HTERT RPE-1 (cell line): ENCODE data around the gene WNK1.
"Not testable (repeated sequence)": the region's sequence is repeated elsewhere in the genome, so short reads cannot be mapped to it uniquely, and the experiment has no call there.

Experiments
- in situ Hi-C: fragments of 300-500 bp; cut with MboI; formaldehyde crosslinking; loops from 4 replicates; pipeline ENCODE4 v1.14.3; 2020; ENCODE audit warnings: low sequenced_read_pairs

WNK1 gene

DNA sequence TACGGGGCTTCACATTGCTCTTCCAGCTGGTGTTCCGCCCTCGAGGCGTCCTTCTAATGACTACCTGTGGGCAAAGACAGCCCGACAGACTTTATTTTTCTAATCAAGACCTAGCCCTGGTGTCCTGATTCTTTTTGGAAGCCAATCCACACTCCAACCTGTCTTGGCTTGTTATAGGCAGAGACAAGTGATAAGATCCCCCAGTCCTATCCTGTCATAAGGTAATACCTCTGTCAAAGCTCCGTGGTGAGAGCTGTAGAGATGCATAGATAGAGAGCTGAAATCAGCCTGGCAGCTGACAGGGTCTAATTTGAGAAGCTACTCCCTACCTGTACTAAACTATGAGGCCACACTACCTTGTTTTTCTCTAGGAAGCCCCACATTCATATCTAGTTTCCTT, 11.5 kb upstream of the WNK1 start:
- in situ Hi-C loops, result no loop called here

DNA sequence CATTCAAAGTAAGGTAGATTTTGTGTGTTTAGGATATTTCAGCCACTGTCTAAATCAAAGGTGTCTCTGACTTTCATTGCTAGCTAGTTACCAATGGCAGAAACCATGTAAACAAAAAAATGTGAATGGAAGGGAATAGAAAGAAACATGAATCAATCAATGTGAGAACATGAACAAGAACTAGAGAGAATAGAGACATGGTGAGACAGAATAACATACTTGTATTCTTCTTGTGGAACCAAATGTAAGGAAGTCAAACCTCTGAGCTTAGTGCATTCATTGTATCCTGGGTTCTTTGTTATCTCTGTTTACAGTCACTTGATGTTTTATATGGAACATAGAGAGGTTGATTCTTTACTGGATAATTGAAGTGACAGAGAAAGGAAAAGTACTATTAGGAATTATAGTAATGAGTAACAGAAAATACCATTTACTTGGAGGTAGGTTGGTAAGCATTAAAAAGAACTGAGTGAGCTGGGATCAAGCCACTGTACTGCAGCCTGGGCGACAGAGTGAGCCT, 2.6 kb upstream of the WNK1 start:
- in situ Hi-C loops, result no loop called here

DNA sequence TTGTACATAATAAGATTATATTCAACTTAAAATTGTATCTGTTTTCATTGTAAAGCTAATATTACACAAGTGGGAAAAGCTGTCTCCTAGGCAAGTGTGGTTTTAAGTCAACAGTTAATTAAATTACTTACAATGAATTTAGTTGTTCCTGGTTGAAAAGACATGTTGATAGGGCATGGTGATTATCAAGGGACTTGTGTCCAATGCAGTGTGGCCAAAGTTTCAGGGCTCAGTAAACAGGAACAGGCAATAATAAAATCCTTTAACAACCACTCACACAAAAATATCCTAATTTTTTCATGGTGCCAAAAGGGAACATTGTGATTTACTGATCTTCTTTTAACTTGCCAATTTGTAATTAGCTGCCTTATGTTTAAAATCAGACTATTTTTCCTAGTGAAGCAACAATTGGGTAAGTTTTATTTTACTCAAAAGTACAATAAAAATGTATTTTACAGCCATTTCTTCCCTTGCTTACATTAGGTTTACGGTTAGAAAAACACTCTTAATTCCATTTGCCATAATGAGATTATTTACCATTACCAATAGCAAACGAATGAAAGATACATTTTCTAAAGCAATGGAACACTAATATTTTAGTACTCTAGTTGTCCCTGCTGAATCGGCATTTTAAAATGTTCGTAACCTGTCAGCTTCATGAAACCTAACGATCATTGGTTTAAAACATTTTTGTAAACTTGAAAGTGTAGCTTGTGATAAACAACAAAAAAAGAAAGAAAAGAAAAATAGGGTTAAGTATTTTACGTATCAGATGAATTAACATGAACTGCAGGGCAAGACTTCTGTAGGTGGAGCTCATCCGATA, 1.8 kb upstream of the WNK1 start:
- in situ Hi-C loops, result no loop called here

DNA sequence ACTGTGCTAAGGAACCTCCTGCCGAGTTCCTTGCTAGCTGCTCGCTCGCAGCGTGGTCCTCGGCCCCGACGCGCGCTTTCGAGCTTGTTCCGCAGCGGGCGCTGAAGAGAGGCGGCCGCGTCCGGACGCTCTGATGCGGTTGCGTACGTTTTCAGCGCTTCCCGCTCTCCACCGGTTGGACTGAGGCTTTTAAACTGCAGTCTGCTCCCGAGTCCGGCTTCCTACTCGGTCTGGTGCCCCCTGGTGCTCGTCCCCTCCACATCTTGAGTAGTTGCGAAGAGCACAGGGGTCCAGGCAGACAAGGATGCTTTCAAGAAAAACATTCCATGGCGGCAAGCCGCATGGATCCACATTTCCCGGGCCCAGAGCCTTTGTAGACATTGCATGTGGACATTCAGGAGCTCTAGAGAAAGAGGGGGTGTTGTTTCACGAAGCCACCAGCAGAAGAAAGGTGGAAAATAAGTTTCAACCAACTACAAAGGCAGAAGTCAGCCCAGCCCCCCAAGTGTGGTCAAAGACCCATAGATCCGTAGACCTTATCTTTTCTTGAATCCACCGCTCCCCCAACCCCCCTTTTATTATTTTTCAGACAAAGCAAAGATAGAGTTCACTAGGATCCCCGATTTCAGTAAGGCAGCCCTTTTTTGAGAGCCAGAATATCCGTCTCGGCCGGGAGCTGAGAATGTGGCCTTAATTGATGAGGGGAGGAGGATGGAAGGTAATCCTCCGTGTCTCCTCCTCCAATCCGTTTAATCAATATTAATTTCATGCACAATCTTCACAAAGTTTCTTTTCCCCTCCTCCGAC, 984 bp upstream of the WNK1 start:
- in situ Hi-C loops, result no loop called here

DNA sequence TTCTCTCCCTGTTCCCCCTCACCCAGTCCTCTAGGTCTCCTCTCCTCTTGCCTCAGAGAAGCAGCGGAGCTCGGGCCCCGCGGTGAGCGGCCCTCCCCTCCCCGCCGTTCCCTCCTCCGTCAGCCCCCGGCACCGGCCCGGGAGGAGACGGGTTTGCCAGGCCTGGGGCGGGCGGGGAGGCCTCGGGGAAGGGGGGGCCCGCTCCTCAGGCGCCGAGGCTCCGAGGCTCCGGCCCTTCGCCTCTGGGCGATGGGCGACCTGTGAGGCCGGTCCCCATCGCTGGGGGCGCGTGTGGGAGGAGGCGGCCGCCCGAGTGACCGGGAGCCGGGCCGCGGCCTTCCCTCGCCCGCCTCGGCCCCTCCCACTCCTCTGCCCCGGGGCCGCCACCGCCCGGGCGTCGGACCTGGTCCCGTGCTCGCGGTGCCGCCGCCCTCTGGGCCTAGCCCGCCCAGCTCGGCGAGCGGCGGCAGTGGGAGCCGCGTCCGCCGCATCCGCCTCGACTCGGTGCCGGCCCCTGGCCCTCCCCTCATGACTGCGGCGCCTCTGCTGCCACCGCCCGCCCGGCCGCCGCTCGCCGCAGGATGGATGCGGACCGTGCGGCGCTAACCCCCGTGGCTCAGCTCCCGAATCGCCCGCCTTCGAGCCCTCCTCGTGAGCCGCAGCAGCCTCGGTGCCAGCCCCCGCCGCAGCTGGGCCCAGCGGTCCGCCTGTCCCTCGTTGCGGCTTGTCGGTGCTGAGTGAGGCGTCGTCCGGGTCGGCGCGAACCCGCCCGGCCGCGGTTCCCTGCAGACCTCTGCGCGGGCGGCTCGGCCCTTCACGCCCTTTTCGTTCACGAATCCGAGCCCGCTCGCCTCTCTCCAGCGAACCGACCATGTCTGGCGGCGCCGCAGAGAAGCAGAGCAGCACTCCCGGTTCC, 574 bp downstream of the WNK1 start:
- in situ Hi-C loops, result no loop called here

DNA sequence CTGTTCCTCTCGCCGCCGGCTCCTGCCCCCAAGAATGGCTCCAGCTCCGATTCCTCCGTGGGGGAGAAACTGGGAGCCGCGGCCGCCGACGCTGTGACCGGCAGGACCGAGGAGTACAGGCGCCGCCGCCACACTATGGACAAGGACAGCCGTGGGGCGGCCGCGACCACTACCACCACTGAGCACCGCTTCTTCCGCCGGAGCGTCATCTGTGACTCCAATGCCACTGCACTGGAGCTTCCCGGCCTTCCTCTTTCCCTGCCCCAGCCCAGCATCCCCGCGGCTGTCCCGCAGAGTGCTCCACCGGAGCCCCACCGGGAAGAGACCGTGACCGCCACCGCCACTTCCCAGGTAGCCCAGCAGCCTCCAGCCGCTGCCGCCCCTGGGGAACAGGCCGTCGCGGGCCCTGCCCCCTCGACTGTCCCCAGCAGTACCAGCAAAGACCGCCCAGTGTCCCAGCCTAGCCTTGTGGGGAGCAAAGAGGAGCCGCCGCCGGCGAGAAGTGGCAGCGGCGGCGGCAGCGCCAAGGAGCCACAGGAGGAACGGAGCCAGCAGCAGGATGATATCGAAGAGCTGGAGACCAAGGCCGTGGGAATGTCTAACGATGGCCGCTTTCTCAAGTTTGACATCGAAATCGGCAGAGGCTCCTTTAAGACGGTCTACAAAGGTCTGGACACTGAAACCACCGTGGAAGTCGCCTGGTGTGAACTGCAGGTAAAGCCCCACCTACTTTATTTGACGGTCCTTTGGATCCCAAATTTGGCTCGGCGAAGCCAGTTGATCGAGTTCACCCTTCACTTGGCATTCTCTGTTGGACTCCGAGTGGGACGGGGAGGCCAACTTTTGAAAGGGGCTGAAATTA, 1.5 kb downstream of the WNK1 start:
- in situ Hi-C loops, result no loop called here

DNA sequence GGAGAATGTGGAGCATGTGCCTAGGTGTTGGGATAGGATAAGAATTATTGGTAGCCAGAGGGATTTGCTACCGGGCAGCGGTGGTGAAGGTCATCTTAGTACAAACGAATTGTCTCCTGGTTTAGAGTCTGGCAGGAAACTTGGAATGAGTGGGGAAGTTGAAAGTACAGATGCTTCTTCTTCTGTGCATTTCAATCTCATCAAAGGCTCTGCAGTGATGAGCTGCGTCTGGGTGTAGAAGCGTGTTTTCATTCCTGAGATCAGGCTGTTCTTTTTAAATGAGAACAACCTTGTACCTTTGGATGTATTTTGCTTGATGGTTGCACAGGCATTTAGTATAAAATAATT, 2.1 kb downstream of the WNK1 start:
- in situ Hi-C loops, result no loop called here

DNA sequence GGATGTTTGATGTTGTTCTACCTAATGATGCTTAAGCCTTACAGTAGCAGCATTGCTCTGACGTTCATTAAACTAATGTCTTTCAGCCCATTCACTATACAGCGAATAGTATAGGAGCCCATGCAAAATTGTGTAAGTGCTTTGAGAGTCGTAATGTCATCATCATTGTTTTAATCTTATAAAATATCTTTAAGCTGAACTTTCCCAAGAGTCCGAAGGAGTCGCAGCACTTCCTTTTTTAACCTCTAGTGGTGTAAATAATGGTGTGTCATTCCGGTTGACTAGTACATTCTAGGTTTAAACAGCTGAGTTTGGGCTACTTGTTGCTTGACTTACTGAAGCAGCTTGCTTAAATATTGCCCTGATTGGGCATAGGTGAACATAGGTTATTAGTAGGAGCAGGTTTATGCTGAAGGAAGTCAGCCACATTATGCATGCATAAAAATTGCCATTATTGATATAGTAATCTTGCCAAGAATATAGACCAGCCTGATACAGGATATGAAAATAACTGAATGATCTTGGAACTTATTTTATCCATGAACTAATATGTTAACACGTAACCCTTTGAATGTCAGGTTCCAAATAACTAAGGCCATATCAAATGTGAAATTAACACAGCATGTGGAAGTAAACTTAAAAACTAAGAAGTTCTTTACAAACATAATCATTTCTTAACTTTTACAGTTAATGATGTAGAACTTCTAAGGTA, 2.6 kb downstream of the WNK1 start:
- in situ Hi-C loops, result no loop called here

DNA sequence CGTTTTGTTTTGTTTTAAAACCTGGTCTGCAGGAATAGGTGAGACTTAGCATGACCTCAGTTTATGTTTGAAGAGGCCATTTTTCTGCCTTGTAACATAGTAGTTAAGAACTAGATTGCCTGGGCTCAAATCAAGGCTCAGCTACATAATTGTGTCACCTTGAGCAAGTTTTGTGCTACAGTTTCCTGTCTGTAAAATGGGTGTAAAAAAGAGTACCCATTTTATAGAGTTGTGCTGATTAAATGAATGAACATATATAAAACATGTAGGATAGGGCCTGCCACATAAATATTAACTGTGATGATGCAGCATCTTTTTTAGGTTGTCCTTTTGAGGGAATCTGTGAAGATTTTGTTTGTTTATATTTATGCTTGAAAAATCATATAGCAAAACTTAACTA, 7.2 kb downstream of the WNK1 start:
- in situ Hi-C loops, result no loop called here

DNA sequence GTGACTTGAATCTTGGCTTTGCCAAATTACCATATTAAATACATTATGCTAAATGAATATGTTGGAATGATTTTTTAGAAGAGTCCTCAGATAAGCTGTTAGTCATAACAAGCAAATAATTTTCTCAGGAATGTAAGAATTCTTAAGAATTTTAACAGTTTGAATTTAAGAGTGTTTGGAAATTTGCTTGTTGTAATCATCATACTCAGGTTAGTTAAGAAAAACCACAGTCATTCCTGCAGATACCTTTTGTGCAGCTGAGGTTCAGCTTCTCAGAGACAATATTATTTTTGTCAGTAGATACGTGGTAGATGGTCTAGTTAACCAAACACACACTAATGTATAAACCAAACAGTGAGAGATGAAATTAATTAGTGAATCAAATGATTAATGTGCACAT, 8.9 kb downstream of the WNK1 start:
- in situ Hi-C loops, result no loop called here

DNA sequence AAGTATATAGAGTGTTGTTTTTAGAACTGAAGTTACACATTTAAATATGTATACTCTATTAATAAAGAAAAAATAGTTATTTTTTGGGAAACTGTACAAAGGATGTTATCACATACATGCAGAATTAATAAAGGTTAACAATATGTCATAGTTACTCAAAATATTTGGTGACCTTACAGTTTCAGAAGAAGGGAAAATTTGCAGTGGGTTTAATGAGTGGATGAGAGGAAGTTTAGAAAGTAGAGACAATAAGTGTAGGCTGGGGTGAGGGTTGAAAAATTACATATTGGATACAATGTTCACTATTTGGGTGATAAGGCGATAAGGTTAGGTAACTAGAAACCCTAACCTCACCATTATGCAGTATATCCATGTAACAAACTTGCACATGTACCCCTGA, 13.5 kb downstream of the WNK1 start:
- in situ Hi-C loops, result no loop called here

DNA sequence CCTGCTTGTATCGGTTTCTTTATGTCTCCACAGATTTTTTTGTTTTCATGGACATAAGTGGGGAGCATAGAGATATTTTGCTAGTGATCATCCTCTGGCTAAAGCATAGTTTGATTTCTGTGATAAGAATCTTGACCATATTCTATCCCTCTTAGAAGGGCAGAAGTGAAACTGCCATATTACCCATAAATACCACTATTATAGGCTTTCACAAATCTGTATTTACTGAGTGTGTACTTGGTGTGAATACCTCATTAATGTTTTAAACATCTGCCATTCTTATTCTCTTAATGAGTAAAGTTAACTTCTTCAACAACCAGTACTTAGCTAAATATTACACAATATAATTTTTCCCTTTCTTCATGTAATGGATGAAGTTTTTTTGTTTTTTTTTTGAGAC, 16.1 kb downstream of the WNK1 start:
- in situ Hi-C loops, result no loop called here

DNA sequence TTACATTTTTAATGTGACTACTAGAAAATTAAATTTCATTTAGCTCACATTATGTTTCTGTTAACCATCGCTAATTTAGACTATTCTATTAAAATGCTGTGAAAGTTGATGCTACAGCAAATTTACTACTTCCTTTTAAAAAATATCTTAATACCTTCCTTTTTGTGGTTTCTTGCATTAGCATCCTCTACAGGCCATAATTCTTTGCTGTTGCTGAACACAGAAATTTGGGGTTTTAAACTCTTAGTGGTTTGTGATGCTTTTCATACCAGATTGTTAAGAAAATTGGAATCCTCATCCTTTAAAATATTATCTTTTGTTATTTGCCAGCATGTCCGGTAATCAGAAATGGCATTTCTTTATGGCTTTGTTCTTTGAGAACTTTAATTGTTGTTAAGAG, 18.1 kb downstream of the WNK1 start:
- in situ Hi-C loops, result no loop called here

DNA sequence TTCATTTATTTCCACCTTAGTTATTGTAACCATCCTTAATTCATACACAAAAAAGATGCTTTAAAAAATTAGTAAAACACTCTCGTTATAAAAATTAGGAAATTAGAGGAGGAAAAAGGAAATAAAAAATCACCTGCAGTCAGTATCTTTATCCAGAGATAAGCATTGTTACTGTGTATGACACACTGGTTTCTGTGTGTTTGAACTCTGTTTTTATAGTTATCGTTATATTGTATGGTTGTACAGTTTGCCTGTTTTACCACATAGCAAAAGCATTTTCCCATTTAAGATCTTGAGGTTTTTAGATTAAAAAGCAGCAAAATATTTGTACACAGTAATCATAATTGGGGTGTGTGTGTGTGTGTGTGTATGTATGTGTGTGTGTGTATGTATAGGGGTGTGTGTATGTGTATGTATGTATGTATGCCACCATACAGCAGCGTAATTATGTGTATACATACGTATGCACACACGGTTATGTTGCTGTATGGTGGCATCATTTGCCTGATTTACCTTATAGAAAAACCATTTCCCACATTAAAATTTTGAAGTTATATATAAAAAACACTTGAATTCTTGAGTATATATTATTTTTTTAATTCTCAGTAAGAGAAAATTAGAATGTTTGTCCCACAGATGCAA, 19.8 kb downstream of the WNK1 start:
- in situ Hi-C loops, result no loop called here

DNA sequence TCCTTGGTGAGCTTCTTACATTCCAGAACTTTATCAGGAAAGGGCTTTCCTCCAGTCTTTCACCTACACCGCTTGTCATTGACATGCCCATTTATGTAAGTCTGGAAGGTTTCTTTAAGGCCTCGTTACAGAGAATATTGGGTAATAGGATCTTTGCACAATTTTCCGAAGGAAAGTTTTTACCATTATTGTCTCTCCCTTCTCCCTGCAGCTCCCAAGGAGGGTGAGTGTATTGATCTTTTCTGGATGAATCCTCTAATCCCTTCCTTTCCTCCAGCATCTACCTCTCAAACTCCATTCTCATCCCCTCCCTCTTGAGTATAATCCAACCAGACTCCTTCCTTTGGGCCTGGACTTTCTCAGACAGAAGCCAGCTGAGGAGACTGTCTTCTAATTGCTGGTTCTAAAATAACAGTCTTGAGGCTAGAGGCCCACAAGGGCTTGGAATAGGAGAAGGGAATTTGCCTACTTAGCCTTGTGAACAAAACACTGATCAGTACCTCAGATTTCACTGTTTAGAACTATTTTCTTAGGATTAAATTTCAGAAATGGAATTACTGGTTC, 21.8 kb downstream of the WNK1 start:
- in situ Hi-C loops, result no loop called here

DNA sequence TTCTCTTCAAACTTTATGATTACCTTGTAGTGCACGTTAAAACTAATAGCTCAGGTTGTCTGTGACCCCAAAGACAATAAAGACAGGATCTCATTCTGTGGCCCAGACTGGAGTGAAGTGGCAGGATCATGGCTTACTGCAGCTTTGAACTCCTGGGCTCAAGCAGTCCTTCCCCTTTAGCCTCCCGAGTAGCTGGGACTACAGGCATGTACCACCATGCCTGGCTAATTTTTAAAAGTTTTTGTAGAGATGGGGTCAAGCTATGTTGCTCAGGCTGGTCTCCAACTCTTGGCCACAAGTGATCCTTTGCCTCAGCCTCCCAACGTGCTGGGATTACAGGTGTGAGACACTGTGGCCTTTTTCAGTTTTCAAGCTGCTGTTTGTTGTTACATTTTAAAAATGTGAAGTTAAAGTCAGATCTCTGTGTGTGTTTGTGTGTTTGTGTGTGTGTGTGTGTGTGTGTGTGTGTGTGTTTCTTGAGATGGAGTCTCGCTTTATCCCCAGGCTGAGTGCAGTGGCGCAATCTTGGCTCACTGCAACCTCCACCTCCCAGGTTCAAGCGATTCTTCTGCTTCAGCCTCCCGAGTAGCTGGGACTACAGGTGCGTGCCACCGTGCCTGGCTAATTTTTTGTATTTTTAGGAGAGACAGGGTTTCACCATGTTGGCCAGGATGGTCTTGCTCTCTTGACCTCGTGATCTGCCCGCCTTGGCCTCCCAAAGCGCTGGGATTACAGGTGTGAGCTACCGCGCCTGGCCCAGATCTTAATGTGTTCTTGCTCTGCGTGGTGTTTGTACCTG, 23.8 kb downstream of the WNK1 start:
- in situ Hi-C loops, result not testable (repeated sequence)

DNA sequence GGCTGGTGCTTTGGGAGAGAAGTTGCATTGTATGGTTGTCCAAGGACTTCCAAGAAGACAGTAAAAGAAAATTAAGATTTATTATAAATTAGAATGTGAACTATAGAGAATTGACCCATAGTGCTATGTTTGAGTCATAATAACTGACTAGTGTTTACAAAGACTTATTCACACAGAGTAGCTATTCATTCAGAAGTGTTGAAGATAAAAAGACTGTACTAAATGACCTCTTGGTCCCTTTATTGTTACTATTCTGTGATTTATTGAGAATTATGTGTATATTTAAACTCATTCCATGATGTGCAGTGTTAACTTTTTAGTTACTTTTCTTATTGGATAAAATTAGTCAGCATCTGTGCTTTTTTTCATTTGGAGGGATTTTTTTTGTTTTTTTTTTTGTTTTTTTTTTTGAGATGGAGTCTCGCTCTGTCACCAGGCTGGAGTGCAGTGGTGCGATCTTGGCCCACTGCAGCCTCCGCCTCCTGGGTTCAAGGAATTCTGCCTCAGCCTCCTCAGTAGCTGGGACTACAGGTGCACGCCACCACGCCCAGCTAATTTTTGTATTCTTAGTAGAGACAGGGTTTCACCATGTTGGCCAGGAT, 24.5 kb downstream of the WNK1 start:
- in situ Hi-C loops, result not testable (repeated sequence)
